Germinal center (tissue), 1 donor: Measurements from ENCODE around the gene RSU1.
"Not testable (repeated sequence)": the region's sequence is repeated elsewhere in the genome, so short reads cannot be mapped to it uniquely, and the experiment has no call there.

Experiments
- DNase-seq: peaks from one replicate; pipeline ENCODE4 v3.0.0; 2012; ENCODE audit warnings: mixed read lengths, low spot score

Gene RSU1

GRCh38 chr10:16817125-16818019 is at the start of gene RSU1:
TSS of gene RSU1 (minus strand) at chr10:16817424. CDS start at chr10:16817081, 343 bp downstream.
- DNase-seq: peak; percentile 98

GRCh38 chr10:16866541-16867275 is 49.5 kb upstream of the RSU1 start:
- no peak for DNase-seq

GRCh38 chr10:16865766-16866165 is 48.5 kb upstream of the RSU1 start:
- no peak for DNase-seq

- DNase-seq: no peak
These were observed 46.5 kb upstream of the RSU1 start for GRCh38 chr10:16863766-16864165.

GRCh38 chr10:16857419-16857818 is 40.2 kb upstream of the RSU1 start:
- no peak for DNase-seq

GRCh38 chr10:16856567-16856966 is 39.3 kb upstream of the RSU1 start:
- no peak for DNase-seq

GRCh38 chr10:16856092-16856491 is 38.9 kb upstream of the RSU1 start:
- no peak for DNase-seq

- no peak for DNase-seq
These were observed 37.4 kb upstream of the RSU1 start for GRCh38 chr10:16854623-16855022.

- no peak for DNase-seq
These were observed 36.6 kb upstream of the RSU1 start for GRCh38 chr10:16853809-16854208.

GRCh38 chr10:16853201-16853600 is 36.0 kb upstream of the RSU1 start:
- DNase-seq: no peak

- DNase-seq: no peak
These were observed 35.4 kb upstream of the RSU1 start for GRCh38 chr10:16852624-16853023.

GRCh38 chr10:16848562-16849154 is 31.4 kb upstream of the RSU1 start:
- no peak for DNase-seq

- DNase-seq: no peak
These were observed 30.4 kb upstream of the RSU1 start for GRCh38 chr10:16847644-16848043.

GRCh38 chr10:16845248-16845647 is 28.0 kb upstream of the RSU1 start:
- no peak for DNase-seq

- peak; percentile 16 for DNase-seq
These were observed 26.1 kb upstream of the RSU1 start for GRCh38 chr10:16843252-16843870.

- no peak for DNase-seq
These were observed 18.0 kb upstream of the RSU1 start for GRCh38 chr10:16835228-16835627.

- no peak for DNase-seq
These were observed 15.3 kb upstream of the RSU1 start for GRCh38 chr10:16832351-16833080.

- DNase-seq: no peak
These were observed 11.5 kb upstream of the RSU1 start for GRCh38 chr10:16828701-16829175.

GRCh38 chr10:16828114-16828568 is 10.9 kb upstream of the RSU1 start:
- DNase-seq: peak; percentile 19

- not testable (repeated sequence) for DNase-seq
These were observed 10.2 kb upstream of the RSU1 start for GRCh38 chr10:16827474-16827873.

- no peak for DNase-seq
These were observed 5.6 kb upstream of the RSU1 start for GRCh38 chr10:16822726-16823360.
